Spinal cord (tissue), 10 donors: ENCODE data around the gene EOMES. TPM values are rescaled to one million over a fixed set of nuclear protein-coding genes. Genes with fewer than 3 reads are reported as not detected.

Source experiments
- DNase-seq, 6 donors: peaks; one replicate each; pipeline versions ENCODE4 v3.0.0 to v3.0.0-alpha.2; 2013 to 2015; ENCODE audit warnings: low spot score in 6 of 6, low read depth in 4 of 6
- H3K27ac ChIP-seq: one replicate; pipeline ENCODE4 v1.5.1; 2013; ENCODE audit warnings: low read depth, low read length, control low read depth
- H3K27me3 ChIP-seq: one replicate; pipeline ENCODE4 v1.6.1; 2013; ENCODE audit warnings: low read length; ENCODE audit not compliant: control insufficient read depth, insufficient read depth
- H3K36me3 ChIP-seq: one replicate; pipeline ENCODE4 v1.6.1; 2013; ENCODE audit warnings: low read length; ENCODE audit not compliant: control insufficient read depth, insufficient read depth
- H3K4me1 ChIP-seq: one replicate; pipeline ENCODE4 v1.6.1; 2013; ENCODE audit warnings: low read length; ENCODE audit not compliant: control insufficient read depth, insufficient read depth
- H3K4me3 ChIP-seq: one replicate; pipeline ENCODE4 v1.5.1; 2013; ENCODE audit warnings: low read depth, low read length, control low read depth
- H3K9me3 ChIP-seq: one replicate; pipeline ENCODE4 v1.6.1; 2013; ENCODE audit warnings: low read length; ENCODE audit not compliant: control insufficient read depth, insufficient read depth
- WGBS: methylation state at CpG from one replicate; pipeline ENCODE4 v1.1.5; 2013; ENCODE audit warnings: missing lambda C conversion rate; ENCODE audit not compliant: insufficient coverage; 5-methylcytosine and 5-hydroxymethylcytosine counted together
- polyA plus RNA-seq, 2 donors: library from polyadenylated mRNA; unstranded; fragments of 120-200 nt; gene quantifications; one replicate each; pipeline ENCODE4 v1.2.1, GENCODE V29; 2013; ENCODE audit not compliant: insufficient read length in 2 of 2
- total RNA-seq, 2 donors: library from RNA; depleted of rRNA in 1 of 2; stranded (reverse); fragments of 120-200 nt in 1 of 2; fragments of >200 nt in 1 of 2; gene quantifications; one replicate each; pipeline versions ENCODE4 v1.2.3 to v1.2.4, GENCODE V29; 2013 to 2014
- donor health status: healthy.

Gene EOMES
- total and polyA plus RNA-seq, 4 donors, result 0.13 to 1.3 (median 0.20) TPM; not detected in 1

- H3K27ac ChIP-seq, result no peak overlapping the region
- H3K36me3 ChIP-seq, result no peaks in the 10 kb centered on the region
- DNase-seq, result no peak
- H3K4me3 ChIP-seq, result no peak overlapping the region
- no peaks in the 10 kb centered on the region for H3K27me3 ChIP-seq
- 95% methylated on average over 4 of the region's 6 CpGs for WGBS
- no peaks in the 10 kb centered on the region for H3K9me3 ChIP-seq
- no peaks in the 10 kb centered on the region for H3K4me1 ChIP-seq
Measured at GRCh38 chr3:27671101-27671500, 51.0 kb downstream of the EOMES start.

- H3K9me3 ChIP-seq, result no peaks in the 10 kb centered on the region
- H3K27me3 ChIP-seq, result no peaks in the 10 kb centered on the region
- no peaks in the 10 kb centered on the region for H3K36me3 ChIP-seq
- no peak for DNase-seq
- H3K27ac ChIP-seq, result no peak overlapping the region
- H3K4me1 ChIP-seq, result peaks cover 5% of the 10 kb centered on the region
- no peak overlapping the region for H3K4me3 ChIP-seq
Measured at GRCh38 chr3:27670619-27671018, 51.5 kb downstream of the EOMES start.

GRCh38 chr3:27669591-27669990 is 52.5 kb downstream of the EOMES start:
- Histone ChIP-seq H3K4me1 (peaks cover 5% of the 10 kb centered on the region), H3K36me3 (no peaks in the 10 kb centered on the region), H3K9me3 (no peaks in the 10 kb centered on the region), H3K27ac (no peak overlapping the region), H3K27me3 (no peaks in the 10 kb centered on the region), H3K4me3 (no peak overlapping the region)
- no peak for DNase-seq
- WGBS, result 80% methylated on average over 1 of the region's 2 CpGs

GRCh38 chr3:27667751-27668150 is 54.4 kb downstream of the EOMES start:
- WGBS, result 92% methylated on average over 2 of the region's 2 CpGs
- Histone ChIP-seq H3K27me3 (no peaks in the 10 kb centered on the region), H3K4me3 (no peak overlapping the region), H3K4me1 (peaks cover 5% of the 10 kb centered on the region), H3K36me3 (no peaks in the 10 kb centered on the region), H3K9me3 (no peaks in the 10 kb centered on the region), H3K27ac (no peak overlapping the region)
- no peak for DNase-seq

GRCh38 chr3:27666708-27667107 is 55.4 kb downstream of the EOMES start:
- DNase-seq, result peak; percentile 63 to 99 (median 92)
- Histone ChIP-seq H3K36me3 (no peaks in the 10 kb centered on the region), H3K4me3 (no peak overlapping the region), H3K27ac (no peak overlapping the region), H3K4me1 (peaks cover 5% of the 10 kb centered on the region), H3K27me3 (no peaks in the 10 kb centered on the region), H3K9me3 (no peaks in the 10 kb centered on the region)
- 0% methylated on average over 3 of the region's 3 CpGs for WGBS

GRCh38 chr3:27666272-27666671 is 55.9 kb downstream of the EOMES start:
- H3K27me3 ChIP-seq, result no peaks in the 10 kb centered on the region
- peak in 1 of 6 donors; percentile 55 for DNase-seq
- H3K4me3 ChIP-seq, result no peak overlapping the region
- H3K36me3 ChIP-seq, result no peaks in the 10 kb centered on the region
- peaks cover 5% of the 10 kb centered on the region for H3K4me1 ChIP-seq
- H3K27ac ChIP-seq, result peak overlapping the region; percentile 61
- no peaks in the 10 kb centered on the region for H3K9me3 ChIP-seq
- 0% methylated on average over 1 of the region's 1 CpG for WGBS

Other genes with a start within 250 kb of the EOMES start
- 10 to 100 TPM; 46.7 to 91.5 TPM for gene SLC4A7, start 237.9 kb downstream of the EOMES start, total RNA-seq
- 10 to 100 TPM; 11.3 to 15.1 TPM for gene SLC4A7, start 237.9 kb downstream of the EOMES start, polyA plus RNA-seq